ENCODE measurements around the gene CMTM5.

GRCh38 chr14:23380197-23380914, 3.5 kb downstream of the CMTM5 start:
- TF ChIP-seq ELF1 (IDR thresholded peaks at IDR 0.05; ENCODE audit: borderline replicate concordance, low read depth) (no peak), POLR2AphosphoS5 (IDR thresholded peaks at IDR 0.05; ENCODE audit: low read depth, low read length) (no peak), CTCF (IDR thresholded peaks at IDR 0.05 in 2 of 3, conservative IDR thresholded peaks at IDR 0.05 in 1 of 3; ENCODE audit: borderline replicate concordance in 1 of 3, insufficient read depth in 1 of 3, low read depth in 2 of 3, low read length in 2 of 3) (no peak), MAX (IDR thresholded peaks at IDR 0.05) (no peak), YY1 (IDR thresholded peaks at IDR 0.05; ENCODE audit: extremely low read depth, insufficient replicate concordance, low read depth, low read length) (no peak), SIN3A (IDR thresholded peaks at IDR 0.05; ENCODE audit: low read depth) (no peak), JUND (IDR thresholded peaks at IDR 0.05) (no peak), EZH2 (IDR thresholded peaks at IDR 0.05) (no peak), EZH2phosphoT487 (IDR thresholded peaks at IDR 0.05; ENCODE audit: borderline replicate concordance) (no peak), EGR1 (IDR thresholded peaks at IDR 0.05; ENCODE audit: low read depth) (no peak), ATF3 (IDR thresholded peaks at IDR 0.05) (no peak)

Data from HCT116 (cell line).